SIG-M5 treated with dmso at 0.1 percent for 504 hours (cell line): ENCODE data around the gene IRF5.
"Not testable (repeated sequence)": the region's sequence is repeated elsewhere in the genome, so short reads cannot be mapped to it uniquely, and the experiment has no call there.

Experiments
- DNase-seq: peaks from one replicate; lab custom pipeline; 2025; ENCODE audit not compliant: unreplicated experiment; lab: John Stamatoyannopoulos, UW

The IRF5 gene

GRCh38 chr7:128906001-128906765 is 31.5 kb upstream of the IRF5 start:
- no peak for DNase-seq

DNA sequence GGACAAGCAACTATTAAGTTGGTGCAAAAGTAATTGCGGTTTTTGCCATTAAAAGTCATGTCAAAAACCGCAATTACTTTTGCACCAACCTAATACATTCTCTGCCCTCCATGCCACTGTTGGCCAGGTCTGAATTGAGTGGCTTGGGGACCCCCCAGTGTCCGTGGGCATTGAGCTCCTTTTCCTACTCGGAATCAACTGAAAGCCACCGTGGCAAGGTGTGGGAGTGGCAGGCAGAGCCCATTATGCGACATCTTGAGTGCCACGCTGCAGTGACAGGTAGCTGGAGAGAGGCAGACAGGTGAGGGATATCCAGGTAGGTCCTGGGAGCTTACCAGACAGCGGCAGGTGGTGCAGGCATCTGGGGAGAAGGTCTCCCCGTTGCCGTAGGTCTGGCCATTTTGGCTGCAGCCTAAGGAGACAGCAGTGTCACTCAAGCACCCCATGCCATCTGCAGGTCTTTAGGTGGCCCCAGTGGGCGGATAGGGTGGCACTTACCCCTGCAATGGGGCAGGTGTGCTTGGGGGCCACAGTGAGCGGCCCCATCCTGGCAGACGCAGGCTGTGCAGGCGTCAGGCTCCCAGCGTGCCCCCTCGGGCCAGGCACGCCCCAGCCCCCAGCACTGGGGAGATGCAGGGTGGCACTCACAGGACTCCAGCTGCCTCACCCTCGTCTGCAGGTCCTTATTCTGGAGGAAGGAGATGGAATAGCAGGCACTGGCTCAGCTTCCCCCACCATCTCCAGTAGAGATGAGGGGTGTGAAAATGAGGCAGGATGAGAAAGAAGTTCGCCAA is 30.8 kb upstream of the IRF5 start:
- no peak for DNase-seq

DNA sequence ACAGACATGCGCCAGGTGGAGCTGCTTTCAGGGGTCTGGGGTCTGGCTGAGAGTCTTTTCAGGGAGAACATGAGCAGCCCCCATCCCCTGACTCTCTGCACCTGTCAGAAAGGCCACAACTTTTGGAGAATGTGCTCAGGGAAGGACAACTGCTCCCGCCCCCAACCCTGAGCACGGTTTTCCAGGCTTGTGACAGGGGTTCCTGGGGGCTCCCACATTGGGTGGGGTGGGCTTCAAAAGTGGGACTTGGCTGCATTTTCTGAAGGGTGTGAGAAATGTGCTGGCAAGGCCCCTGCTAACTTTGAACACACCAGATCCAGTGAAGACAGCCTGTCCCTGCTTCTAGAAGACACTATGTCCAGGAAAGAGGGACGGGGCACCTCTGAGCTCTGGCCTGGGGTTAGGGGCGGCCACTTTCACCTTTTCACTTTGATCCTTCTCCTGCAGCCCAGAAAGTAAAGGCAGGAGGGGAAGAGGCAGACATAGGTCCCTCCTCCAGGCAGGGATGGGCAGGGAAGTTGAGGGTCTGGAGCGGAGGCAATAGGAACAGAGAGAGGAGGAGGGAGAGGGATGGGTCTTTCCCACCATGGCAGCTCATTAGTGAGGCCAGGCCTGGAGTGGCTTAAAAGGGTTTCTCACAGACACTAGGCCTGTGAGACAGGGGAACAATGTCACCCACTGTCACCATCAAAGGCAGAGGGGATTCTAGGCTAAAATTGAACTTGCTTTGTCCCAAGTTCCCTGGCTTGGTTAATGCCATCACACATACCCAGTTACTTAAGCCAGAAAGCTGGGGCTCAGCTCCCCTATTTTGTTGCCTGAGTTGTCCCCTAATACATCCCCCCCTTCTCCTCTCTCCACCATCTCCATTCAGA is 28.7 kb upstream of the IRF5 start:
- DNase-seq, result no peak

DNA sequence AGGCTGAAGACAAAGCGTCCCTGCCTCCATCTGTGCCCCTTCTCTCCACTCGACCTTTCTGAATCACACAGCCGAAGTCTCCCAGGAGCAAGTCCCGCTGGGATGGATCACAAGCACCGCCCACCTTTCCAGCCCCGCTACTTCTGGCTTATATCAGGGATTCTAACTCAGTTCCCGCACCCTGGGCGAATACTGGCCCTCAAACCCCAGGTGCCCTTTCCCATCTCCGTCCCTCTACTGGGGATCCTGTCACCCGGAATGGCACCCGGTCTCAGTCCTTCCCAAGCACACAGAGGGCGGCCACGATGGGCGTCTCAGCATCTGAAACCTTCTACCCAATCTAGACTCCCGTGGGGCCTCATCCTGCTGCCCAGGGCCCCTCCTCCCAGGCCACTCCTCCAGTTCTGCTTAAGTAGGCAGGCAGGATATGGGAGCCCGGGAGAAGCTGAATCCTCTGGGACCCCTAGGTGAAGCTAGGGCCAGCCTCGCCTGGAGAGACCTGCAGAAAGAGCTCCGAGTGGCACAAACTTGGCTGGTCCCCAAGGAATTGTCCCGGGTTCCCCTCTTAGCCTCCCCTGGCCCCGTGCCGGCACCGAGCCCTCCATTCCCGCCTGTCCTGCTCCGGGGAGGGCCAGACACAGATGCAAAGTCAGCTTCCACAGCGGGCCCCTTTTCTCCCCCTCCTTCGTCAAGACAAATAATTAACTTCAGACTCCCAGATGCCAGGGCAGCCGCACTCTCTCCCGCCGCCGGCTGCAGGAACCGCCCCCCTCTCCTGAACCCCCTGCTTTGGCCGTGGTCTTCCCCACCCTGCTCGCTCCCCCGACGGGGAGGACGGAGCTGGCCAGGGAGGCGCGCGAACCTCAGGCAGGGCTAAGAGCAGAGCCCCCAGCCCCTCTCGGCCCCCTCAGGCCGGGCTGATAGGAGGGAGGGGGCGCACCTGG is 27.8 kb upstream of the IRF5 start:
- no peak for DNase-seq

GRCh38 chr7:128910569-128910945 is 27.2 kb upstream of the IRF5 start, which contains the start of gene KCP:
TSS of gene KCP (minus strand) at chr7:128910709. CDS start at chr7:128910676, 33 bp downstream.
- no peak for DNase-seq

GRCh38 chr7:128911423-128912031 is 26.2 kb upstream of the IRF5 start:
- no peak for DNase-seq

DNA sequence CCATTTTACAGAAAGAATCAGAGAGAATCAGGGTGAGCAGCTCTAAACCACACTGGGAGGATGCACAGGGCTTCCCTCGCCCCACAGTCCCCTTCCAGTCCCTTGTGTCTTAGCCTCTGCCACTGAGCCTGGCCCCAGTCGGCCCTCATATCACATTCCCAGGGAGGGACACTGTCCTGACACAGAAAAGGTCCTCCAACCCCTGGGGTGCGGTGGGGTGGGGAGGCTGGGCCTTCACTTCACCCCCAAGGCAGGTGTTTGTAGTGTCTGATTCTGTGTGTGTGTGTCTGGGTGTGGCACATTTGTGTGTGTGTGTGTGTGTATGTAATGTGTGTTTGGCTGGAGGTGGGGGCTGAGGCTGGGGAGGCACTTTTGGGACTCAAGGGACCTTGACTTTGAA is 25.4 kb upstream of the IRF5 start:
- DNase-seq, result no peak

DNA sequence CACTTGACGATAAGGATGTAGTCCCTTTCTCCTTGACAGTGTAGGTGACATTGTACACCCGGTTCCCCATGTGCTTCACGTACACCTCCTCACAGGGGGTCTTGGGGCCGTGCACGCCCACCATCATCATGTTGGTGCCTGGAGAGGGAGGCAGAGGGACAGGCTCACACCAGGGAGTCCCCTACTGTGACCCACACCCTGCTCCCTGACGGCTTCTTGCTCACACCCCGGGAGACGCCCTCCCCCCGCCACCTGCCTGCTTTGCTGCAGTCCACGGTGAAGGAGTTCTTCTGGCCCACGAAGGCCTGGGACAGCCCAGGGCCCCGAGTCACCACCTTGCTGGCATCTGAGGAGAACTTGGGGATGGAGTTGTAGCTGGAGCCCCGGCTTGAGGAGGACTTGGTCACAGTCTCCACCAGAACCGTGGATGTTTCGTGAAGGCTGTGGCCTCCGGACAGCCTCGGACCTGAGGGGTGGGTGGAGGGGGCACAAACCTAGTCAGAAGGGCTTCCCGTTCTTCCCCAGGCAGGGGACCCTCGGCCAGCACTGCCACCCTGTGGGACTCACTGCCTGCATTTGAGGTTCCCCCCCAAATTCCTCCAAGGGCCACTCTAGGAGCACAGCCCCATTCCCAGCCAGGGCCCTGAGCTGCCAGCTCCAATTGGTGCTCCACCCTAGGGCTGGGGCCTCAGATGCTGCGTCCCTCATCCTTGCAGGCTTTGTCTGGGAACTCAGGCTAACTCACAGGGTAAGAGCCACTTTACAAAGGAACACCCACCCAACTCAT is 24.8 kb upstream of the IRF5 start:
- not testable (repeated sequence) for DNase-seq

DNA sequence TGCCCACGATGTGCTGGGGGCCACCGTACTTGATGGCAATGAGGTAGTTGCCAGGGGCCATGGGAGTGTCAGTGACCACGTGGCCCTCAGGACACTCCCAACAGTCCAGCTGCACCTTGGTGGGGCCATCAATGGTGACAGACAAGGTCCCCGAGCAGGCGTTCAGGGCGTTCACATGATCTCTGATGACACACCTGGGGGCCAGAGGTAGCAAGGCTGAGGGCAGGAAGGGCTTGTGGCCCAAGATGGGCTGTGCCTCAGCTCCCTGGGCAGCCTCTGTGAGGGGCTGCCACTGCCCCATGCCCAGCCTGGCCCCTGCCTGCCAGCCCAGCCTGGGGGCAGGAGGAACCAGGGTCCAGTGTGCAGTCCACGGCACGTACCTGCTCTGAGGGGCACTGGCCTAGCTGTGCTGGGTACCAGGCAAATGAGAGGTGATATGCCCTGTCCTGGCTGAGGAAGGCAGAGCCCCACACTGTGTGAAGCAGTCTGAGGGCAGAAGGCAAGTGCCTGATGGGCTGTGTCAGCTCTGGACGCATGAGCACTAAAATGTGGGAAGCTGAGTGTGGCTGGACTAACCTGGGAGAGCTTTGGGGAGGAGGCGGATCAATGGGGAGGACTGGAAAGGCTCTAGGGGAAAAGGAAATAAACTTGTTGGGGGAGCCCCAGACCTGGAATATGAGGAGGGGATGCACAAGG is 23.7 kb upstream of the IRF5 start:
- no peak for DNase-seq

DNA sequence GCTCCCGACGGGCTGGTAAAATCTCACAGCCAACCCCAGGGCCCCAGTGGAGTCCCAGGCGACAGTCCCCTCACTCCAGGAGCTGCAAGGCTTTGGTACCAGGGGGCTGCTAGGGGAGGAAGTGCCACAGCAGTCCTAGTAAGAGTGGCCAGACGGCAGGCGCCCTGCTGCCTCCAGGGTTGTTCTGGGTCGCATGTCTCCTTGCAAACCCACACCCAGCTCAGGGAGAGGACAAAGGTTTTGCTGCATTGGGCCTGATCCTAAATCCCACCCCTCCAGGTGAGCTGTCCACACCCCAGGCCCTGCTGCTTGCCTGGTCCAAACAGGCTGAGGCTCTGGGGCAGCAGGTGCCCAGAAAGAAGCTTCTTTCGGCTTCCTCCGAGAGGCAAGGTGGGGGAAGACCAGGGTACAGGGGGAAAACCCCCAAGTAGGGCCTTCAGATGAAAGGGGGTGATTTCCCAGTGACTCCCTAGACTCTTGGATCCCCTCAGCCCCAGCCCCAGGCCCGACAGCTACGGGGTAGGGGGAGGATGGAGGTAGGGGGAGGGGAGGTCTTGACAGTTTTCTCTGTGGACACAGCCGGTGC is 23.1 kb upstream of the IRF5 start:
- no peak for DNase-seq

- DNase-seq, result no peak
Measured at GRCh38 chr7:128915271-128915819, 22.4 kb upstream of the IRF5 start.

- DNase-seq, result no peak
Measured at GRCh38 chr7:128915841-128916642, 21.7 kb upstream of the IRF5 start.

DNA sequence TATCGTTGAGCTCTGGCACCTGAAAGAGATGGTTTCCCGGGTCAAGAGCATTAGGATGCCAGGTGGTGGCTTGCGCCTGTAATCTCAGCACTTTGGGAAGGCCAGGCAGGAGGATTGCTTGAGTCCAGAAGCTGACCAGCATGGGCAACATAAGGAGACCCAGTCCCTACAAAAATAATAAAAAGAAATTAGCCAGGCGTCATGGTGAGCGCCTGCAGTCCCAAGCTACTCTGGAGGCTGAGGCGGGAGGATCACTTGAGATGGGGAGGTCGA is 21.1 kb upstream of the IRF5 start:
- no peak for DNase-seq

GRCh38 chr7:128917122-128917521 is 20.6 kb upstream of the IRF5 start:
- no peak for DNase-seq

GRCh38 chr7:128918016-128918665 is 19.6 kb upstream of the IRF5 start:
- no peak for DNase-seq

GRCh38 chr7:128919241-128919640 is 18.5 kb upstream of the IRF5 start:
- no peak for DNase-seq
